ENCODE data around the gene DMXL2. TPM values are rescaled to one million over a fixed set of nuclear protein-coding genes. Genes with fewer than 3 reads are reported as not detected.
A peak's percentile ranks its signal among the peaks of the same experiment; 100 is the strongest.
"Not testable (repeated sequence)": the region's sequence is repeated elsewhere in the genome, so short reads cannot be mapped to it uniquely, and the experiment has no call there.

DMXL2 gene
- total RNA-seq, 6 experiments from 2014 or later: 8.8 to 16.1 (median 12.7) TPM

DNA sequence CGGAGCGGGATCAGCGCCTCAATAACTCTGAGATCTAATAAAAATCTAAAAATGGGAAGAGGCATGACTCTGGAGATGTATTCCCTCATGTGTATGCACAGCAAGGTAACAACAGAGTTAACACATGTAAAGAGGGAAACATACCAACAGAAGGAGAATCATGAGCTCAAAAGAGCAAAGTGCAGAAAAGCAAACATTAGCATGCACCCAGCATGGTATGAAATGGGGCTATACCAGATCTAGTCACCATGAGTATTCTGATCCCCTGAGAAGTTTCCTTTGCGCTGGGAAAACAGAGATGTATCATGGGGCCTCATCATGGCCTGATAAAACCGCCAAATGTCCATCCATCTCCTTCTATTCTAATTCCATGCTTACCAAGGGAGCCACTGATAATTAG is 152.1 kb downstream of the DMXL2 start:
- DNase-seq: no peak
- Histone ChIP-seq H3K27ac (no peak overlapping the region), H3K4me3 (no peak overlapping the region), H3K4me1 (no peaks in the 10 kb centered on the region), H3K9me3 (no peaks in the 10 kb centered on the region), H3K36me3 (peaks cover 0 to 8% (median 0%) of the 10 kb centered on the region in 4 donors), H3K27me3 (no peaks in the 10 kb centered on the region)
- peak in 2 of 4 donors; percentile 38 to 58 for ATAC-seq
- 90% methylated on average over 5 of the region's 5 CpGs for WGBS (ENCODE audit: insufficient coverage, low coverage, low lambda C conversion rate, missing lambda C conversion rate)
- intact Hi-C loops (cut with DNase I): no loop called here
- TF ChIP-seq POLR2A (IDR thresholded peaks at IDR 0.05): no peak
- no peak for TF ChIP-seq CTCF (IDR thresholded peaks at IDR 0.05)

DNA sequence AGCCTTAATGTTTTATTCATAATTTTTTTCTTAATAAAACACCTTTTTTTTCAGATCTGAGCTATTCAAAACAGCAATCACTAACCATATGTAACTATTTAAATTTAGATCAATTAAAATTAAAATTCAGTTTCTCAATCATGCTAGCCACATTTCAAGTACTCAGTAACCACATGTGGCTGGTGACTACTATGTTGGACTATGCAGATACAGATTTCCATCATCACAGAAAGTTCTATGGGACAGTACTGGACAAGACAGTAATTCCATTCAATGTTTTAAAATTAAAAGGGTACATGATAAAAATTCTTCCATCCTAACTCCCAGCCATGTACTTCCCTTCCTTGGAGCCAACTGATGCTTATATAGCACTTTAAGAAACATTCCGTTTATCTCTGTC is 161.8 kb downstream of the DMXL2 start:
- no peak overlapping the region for H3K4me3 ChIP-seq
- H3K36me3 ChIP-seq: peaks cover 0 to 15% (median 0%) of the 10 kb centered on the region in 4 donors
- H3K4me1 ChIP-seq: no peaks in the 10 kb centered on the region
- TF ChIP-seq CTCF (IDR thresholded peaks at IDR 0.05): no peak
- TF ChIP-seq POLR2A (IDR thresholded peaks at IDR 0.05): no peak
- H3K27me3 ChIP-seq: no peaks in the 10 kb centered on the region
- no peak for ATAC-seq
- H3K9me3 ChIP-seq: no peaks in the 10 kb centered on the region
- WGBS (ENCODE audit: insufficient coverage, low coverage, low lambda C conversion rate, missing lambda C conversion rate): 92% methylated on average over 1 of the region's 1 CpG
- no peak for DNase-seq
- intact Hi-C loops (cut with DNase I): no loop called here
- no peak overlapping the region for H3K27ac ChIP-seq

- Histone ChIP-seq H3K4me1 (no peaks in the 10 kb centered on the region), H3K27ac (no peak overlapping the region), H3K4me3 (no peak overlapping the region), H3K27me3 (no peaks in the 10 kb centered on the region), H3K36me3 (peaks cover 0 to 15% (median 0%) of the 10 kb centered on the region in 4 donors), H3K9me3 (no peaks in the 10 kb centered on the region)
- WGBS (ENCODE audit: insufficient coverage, low coverage, low lambda C conversion rate, missing lambda C conversion rate): 71% methylated on average over 6 of the region's 6 CpGs
- no peak for ATAC-seq
- TF ChIP-seq POLR2A (IDR thresholded peaks at IDR 0.05): no peak
- intact Hi-C loops (cut with DNase I): no loop called here
- no peak for DNase-seq
Observed at GRCh38 chr15:51450001-51450400, 172.6 kb downstream of the DMXL2 start.

- ATAC-seq: peak in 1 of 4 donors; percentile 29
- TF ChIP-seq CTCF (IDR thresholded peaks at IDR 0.05) (no peak), POLR2A (IDR thresholded peaks at IDR 0.05) (no peak)
- 70% methylated on average over 7 of the region's 7 CpGs for whole genome bisulfite sequencing (ENCODE audit: insufficient coverage, low coverage, low lambda C conversion rate, missing lambda C conversion rate)
- DNase-seq: no peak
- intact Hi-C loops (cut with DNase I): no loop called here
- peaks cover 0 to 12% (median 0%) of the 10 kb centered on the region in 4 donors for H3K36me3 ChIP-seq
- no peaks in the 10 kb centered on the region for H3K27me3 ChIP-seq
- H3K27ac ChIP-seq: no peak overlapping the region
- H3K4me1 ChIP-seq: no peaks in the 10 kb centered on the region
- no peak overlapping the region for H3K4me3 ChIP-seq
- no peaks in the 10 kb centered on the region for H3K9me3 ChIP-seq
Observed at GRCh38 chr15:51448622-51449399, 173.8 kb downstream of the DMXL2 start.

GRCh38 chr15:51447855-51448621 is 174.5 kb downstream of the DMXL2 start:
- H3K9me3 ChIP-seq: no peaks in the 10 kb centered on the region
- no peak for ATAC-seq
- no peak for DNase-seq
- H3K4me1 ChIP-seq: no peaks in the 10 kb centered on the region
- no peaks in the 10 kb centered on the region for H3K27me3 ChIP-seq
- intact Hi-C loops (cut with DNase I): no loop called here
- TF ChIP-seq POLR2A (IDR thresholded peaks at IDR 0.05): no peak
- TF ChIP-seq CTCF (IDR thresholded peaks at IDR 0.05): no peak
- peaks cover 0 to 12% (median 0%) of the 10 kb centered on the region in 4 donors for H3K36me3 ChIP-seq
- no peak overlapping the region for H3K27ac ChIP-seq
- no peak overlapping the region for H3K4me3 ChIP-seq
- WGBS (ENCODE audit: insufficient coverage, low coverage, low lambda C conversion rate, missing lambda C conversion rate): 76% methylated on average over 4 of the region's 4 CpGs

DNA sequence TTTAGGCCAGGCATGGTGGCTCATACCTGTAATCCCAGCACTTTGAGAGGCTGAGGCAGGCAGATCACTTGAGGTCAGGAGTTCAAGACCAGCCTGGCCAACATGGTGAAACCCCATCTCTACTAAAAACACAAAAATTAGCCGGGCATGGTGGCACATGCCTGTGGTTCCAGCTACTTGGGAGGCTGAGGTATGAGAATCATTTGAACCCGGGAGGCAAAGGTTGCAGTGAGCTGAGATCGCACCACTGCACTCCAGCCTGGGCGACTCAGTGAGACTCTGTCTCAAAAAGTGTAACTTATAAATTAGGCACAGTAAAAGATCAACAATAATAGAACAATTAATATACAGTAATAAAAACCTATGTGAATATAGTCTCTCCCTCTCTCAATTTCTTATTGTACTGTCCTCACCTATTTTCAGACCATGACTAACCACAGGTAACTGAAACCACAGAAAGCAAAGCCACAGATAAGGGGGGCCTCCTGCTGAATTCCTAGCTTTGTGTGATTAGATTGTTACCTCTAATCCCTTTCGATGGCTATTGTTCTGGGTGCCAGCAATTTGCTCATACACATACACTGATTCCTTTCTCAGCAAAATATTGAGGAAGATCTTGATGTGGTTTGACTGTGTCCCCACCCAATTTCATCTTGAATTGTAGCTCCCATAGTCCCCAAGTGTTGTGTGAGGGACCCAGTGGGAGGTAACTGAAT is 176.4 kb downstream of the DMXL2 start:
- H3K4me3 ChIP-seq; H3K27me3 ChIP-seq; H3K4me1 ChIP-seq; intact Hi-C loops (cut with DNase I); ATAC-seq; DNase-seq; H3K27ac ChIP-seq; H3K9me3 ChIP-seq: not testable (repeated sequence)
- 87% methylated on average over 4 of the region's 5 CpGs for WGBS (ENCODE audit: insufficient coverage, low coverage, low lambda C conversion rate, missing lambda C conversion rate)
- peaks cover 0 to 12% (median 0%) of the 10 kb centered on the region in 4 donors for H3K36me3 ChIP-seq
